Measurements from ENCODE around the gene UTP20.
A peak's percentile ranks its signal among the peaks of the same experiment; 100 is the strongest.
"Not testable (repeated sequence)": the region's sequence is repeated elsewhere in the genome, so short reads cannot be mapped to it uniquely, and the experiment has no call there.

Gene UTP20

GRCh38 chr12:101356794-101357193, 76.9 kb downstream of the UTP20 start:
- no peak for DNase-seq
- no peak for TF ChIP-seq POLR2A (IDR thresholded peaks at IDR 0.05; ENCODE audit: low read length)

GRCh38 chr12:101361455-101361854, 81.5 kb downstream of the UTP20 start:
- no peak for TF ChIP-seq GATA1 (IDR thresholded peaks at IDR 0.05; ENCODE audit: low read depth, low read length)
- no peak for TF ChIP-seq POLR2A (IDR thresholded peaks at IDR 0.05; ENCODE audit: low read length)
- no peak for DNase-seq

GRCh38 chr12:101368016-101368415, 88.1 kb downstream of the UTP20 start:
- DNase-seq, result no peak
- TF ChIP-seq POLR2A (IDR thresholded peaks at IDR 0.05; ENCODE audit: low read length), result no peak
- no peak for TF ChIP-seq GATA1 (IDR thresholded peaks at IDR 0.05; ENCODE audit: low read depth, low read length)

- no peak for DNase-seq
- no peak for TF ChIP-seq POLR2A (IDR thresholded peaks at IDR 0.05; ENCODE audit: low read length)
- TF ChIP-seq GATA1 (IDR thresholded peaks at IDR 0.05; ENCODE audit: low read depth, low read length), result no peak
Observed at GRCh38 chr12:101372431-101372830, 92.5 kb downstream of the UTP20 start.

- TF ChIP-seq POLR2A (IDR thresholded peaks at IDR 0.05; ENCODE audit: low read length), result no peak
- TF ChIP-seq GATA1 (IDR thresholded peaks at IDR 0.05; ENCODE audit: low read depth, low read length), result no peak
- DNase-seq, result no peak
Observed at GRCh38 chr12:101375573-101375972, 95.7 kb downstream of the UTP20 start.

- DNase-seq, result no peak
- TF ChIP-seq POLR2A (IDR thresholded peaks at IDR 0.05; ENCODE audit: low read length), result no peak
- no peak for TF ChIP-seq GATA1 (IDR thresholded peaks at IDR 0.05; ENCODE audit: low read depth, low read length)
Observed at GRCh38 chr12:101379149-101379548, 99.2 kb downstream of the UTP20 start.

- DNase-seq, result not testable (repeated sequence)
Observed at GRCh38 chr12:101391181-101391580, 111.3 kb downstream of the UTP20 start.

GRCh38 chr12:101407049-101407435, 127.1 kb downstream of the UTP20 start:
- no peak for TF ChIP-seq GATA1 (IDR thresholded peaks at IDR 0.05; ENCODE audit: low read depth, low read length)
- TF ChIP-seq POLR2A (IDR thresholded peaks at IDR 0.05; ENCODE audit: low read length), result no peak
- DNase-seq, result no peak

- DNase-seq, result peak; percentile 93 to 95
- TF ChIP-seq POLR2A (IDR thresholded peaks at IDR 0.05; ENCODE audit: low read length), result peak; percentile 86
- no peak for TF ChIP-seq GATA1 (IDR thresholded peaks at IDR 0.05; ENCODE audit: low read depth, low read length)
Observed at GRCh38 chr12:101407436-101408345, 127.8 kb downstream of the UTP20 start, which contains the start of gene ARL1. Gene ARL1 (minus strand): TSS chr12:101407772. CDS start chr12:101407645, 127 bp downstream.

- not testable (repeated sequence) for DNase-seq
Observed at GRCh38 chr12:101410169-101410568, 130.3 kb downstream of the UTP20 start.

GRCh38 chr12:101414533-101415119, 134.7 kb downstream of the UTP20 start:
- no peak for TF ChIP-seq GATA1 (IDR thresholded peaks at IDR 0.05; ENCODE audit: low read depth, low read length)
- no peak for TF ChIP-seq POLR2A (IDR thresholded peaks at IDR 0.05; ENCODE audit: low read length)
- DNase-seq, result peak; percentile 58 to 68

- TF ChIP-seq POLR2A (IDR thresholded peaks at IDR 0.05; ENCODE audit: low read length), result no peak
- no peak for TF ChIP-seq GATA1 (IDR thresholded peaks at IDR 0.05; ENCODE audit: low read depth, low read length)
- DNase-seq, result no peak
Observed at GRCh38 chr12:101415228-101415627, 135.3 kb downstream of the UTP20 start.

- not testable (repeated sequence) for DNase-seq
Observed at GRCh38 chr12:101422066-101422465, 142.2 kb downstream of the UTP20 start.

GRCh38 chr12:101424620-101425019, 144.7 kb downstream of the UTP20 start:
- TF ChIP-seq GATA1 (IDR thresholded peaks at IDR 0.05; ENCODE audit: low read depth, low read length) (no peak), POLR2A (IDR thresholded peaks at IDR 0.05; ENCODE audit: low read length) (no peak)
- DNase-seq, result no peak

GRCh38 chr12:101430456-101430855, 150.6 kb downstream of the UTP20 start:
- no peak for DNase-seq
- TF ChIP-seq GATA1 (IDR thresholded peaks at IDR 0.05; ENCODE audit: low read depth, low read length) (no peak), POLR2A (IDR thresholded peaks at IDR 0.05; ENCODE audit: low read length) (no peak)

Measured in erythroblast (primary cell).